ENCODE results near the gene KRTAP6-1.

DNA sequence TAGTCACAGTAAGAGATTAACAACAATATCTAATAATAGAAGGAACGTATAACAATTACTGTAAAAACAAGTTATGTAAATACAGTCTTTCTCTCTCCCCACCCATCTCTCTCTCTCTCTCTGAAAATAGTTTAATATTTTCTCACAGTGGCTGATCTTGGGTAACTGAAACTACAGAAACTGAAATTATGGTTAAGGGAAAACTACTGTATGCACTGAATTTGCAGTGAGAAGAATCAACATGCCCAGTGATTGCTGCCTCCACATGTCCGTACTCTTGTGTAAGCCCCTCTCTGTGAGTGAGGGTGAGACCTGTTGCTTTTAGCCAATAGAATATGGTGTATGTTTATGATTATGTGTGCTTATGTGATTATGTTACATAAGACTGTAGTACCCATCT is 1.6 kb downstream of the KRTAP6-1 start:
- TF ChIP-seq, protein P1, sequence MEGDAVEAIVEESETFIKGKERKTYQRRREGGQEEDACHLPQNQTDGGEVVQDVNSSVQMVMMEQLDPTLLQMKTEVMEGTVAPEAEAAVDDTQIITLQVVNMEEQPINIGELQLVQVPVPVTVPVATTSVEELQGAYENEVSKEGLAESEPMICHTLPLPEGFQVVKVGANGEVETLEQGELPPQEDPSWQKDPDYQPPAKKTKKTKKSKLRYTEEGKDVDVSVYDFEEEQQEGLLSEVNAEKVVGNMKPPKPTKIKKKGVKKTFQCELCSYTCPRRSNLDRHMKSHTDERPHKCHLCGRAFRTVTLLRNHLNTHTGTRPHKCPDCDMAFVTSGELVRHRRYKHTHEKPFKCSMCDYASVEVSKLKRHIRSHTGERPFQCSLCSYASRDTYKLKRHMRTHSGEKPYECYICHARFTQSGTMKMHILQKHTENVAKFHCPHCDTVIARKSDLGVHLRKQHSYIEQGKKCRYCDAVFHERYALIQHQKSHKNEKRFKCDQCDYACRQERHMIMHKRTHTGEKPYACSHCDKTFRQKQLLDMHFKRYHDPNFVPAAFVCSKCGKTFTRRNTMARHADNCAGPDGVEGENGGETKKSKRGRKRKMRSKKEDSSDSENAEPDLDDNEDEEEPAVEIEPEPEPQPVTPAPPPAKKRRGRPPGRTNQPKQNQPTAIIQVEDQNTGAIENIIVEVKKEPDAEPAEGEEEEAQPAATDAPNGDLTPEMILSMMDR (IDR thresholded peaks at IDR 0.05), result no peak
- TF ChIP-seq ZFX (IDR thresholded peaks at IDR 0.05; ENCODE audit: borderline replicate concordance), result no peak

Measured in 22Rv1 (cell line).